Forelimb muscle (tissue), 1 donor: ENCODE data around the gene GINS2. TPM values are rescaled to one million over a fixed set of nuclear protein-coding genes. Genes with fewer than 3 reads are reported as not detected.

ENCODE experiments used
- polyA plus RNA-seq: library from polyadenylated mRNA; unstranded; fragments of 120-200 nt; gene quantifications from one replicate; pipeline ENCODE4 v1.2.1, GENCODE V29; 2013; ENCODE audit not compliant: insufficient read length

GINS2 gene
- polyA plus RNA-seq, 1 donor: 7.4 TPM

Other genes with a start within 250 kb of the GINS2 start
- 52.6 TPM for gene GSE1, start 75.6 kb downstream of the GINS2 start, polyA plus RNA-seq
- 0.87 TPM for gene C16orf74, start 62.1 kb upstream of the GINS2 start, polyA plus RNA-seq
- 18.3 TPM for gene EMC8, start 110.6 kb upstream of the GINS2 start, polyA plus RNA-seq
- 427 TPM for gene COX4I1, start 110.7 kb upstream of the GINS2 start, polyA plus RNA-seq
- 5.4 TPM for gene IRF8, start 210.2 kb upstream of the GINS2 start, polyA plus RNA-seq